Measurements from ENCODE around the gene MAP3K2.

The MAP3K2 gene

GRCh38 chr2:127387655-127388422 lies at the start of gene MAP3K2:
TSS of gene MAP3K2 (minus strand) at chr2:127387975. CDS start at chr2:127343129, 44,846 bp downstream.
- peak; percentile 95 for DNase-seq (ENCODE audit: low spot score)

DNA sequence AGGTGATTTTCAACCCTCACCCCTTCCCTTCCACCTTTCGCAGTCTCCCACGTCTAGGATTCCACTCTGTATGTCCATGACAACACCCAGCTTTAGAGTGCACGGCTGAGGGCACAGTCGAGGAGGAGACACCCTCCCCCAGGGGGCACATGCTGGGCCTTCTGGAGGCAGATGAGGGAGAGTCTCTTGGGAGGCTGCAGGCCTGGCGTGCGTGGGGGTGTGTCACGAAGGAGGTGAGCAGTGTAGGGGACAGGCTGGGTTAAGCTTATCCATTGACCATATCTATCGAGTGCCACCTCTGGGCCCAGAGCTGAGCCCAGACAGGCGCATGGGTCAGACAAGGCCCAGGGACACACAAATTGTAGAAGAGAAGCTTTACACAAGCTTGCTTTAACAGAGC lies 49.3 kb upstream of the MAP3K2 start:
- no peak for DNase-seq (ENCODE audit: low spot score)

DNA sequence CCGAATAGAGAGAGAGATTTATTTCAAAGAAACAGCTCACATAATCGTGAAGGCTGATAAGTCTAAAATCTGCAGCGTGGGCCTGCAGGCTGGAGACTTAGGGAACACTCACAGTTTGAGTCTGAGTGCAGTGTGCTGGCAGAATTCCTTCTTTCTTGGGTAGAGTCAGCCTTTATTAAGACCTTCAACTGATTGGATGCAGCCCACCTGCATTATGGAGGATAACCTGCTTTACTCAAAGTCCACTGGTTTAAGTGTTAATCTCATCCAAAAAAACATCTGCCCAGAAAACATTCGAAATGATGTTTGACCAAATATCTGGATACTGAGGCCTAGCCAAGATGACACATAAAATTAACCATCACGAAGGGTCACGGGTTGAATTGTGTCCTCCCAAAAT lies 46.7 kb upstream of the MAP3K2 start:
- DNase-seq (ENCODE audit: low spot score), result no peak

DNA sequence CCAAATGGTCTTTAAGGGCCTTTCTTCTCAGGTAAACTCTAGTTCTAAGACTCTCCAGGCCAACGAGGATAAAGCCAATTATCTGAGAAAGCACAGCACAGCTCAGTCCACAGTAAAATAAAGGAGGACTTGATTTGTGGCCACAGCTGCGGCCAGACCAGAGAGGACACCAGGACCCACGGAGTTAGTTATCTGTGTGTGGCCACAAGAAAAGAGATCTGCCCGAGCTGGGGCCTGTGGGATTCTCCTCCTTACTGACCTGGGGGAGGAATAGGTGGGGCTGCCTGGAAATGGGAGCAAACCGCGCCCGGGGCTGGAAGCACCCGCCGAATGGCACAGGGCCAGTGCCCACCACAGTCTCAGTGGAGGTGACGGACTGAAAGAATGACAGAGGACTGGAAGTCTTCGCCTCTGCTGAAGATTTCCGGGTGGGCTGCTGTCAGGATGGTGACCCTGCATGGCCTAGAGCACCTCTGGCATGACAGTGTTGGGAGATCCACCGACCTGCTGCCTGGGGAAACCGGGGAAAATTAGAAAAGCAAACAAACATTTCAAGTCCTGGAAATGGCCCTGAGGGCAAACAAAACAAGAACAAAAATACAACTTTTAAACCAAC lies 43.7 kb upstream of the MAP3K2 start:
- no peak for DNase-seq (ENCODE audit: low spot score)

- no peak for DNase-seq (ENCODE audit: low spot score)
These were observed 42.2 kb upstream of the MAP3K2 start for GRCh38 chr2:127429844-127430425.

GRCh38 chr2:127429291-127429690 lies 41.5 kb upstream of the MAP3K2 start:
- DNase-seq (ENCODE audit: low spot score), result no peak

DNA sequence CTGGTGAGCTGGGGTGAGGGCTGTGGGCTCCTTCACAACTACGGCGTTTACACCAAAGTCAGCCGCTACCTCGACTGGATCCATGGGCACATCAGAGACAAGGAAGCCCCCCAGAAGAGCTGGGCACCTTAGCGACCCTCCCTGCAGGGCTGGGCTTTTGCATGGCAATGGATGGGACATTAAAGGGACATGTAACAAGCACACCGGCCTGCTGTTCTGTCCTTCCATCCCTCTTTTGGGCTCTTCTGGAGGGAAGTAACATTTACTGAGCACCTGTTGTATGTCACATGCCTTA lies 41.0 kb upstream of the MAP3K2 start:
- no peak for DNase-seq (ENCODE audit: low spot score)

DNA sequence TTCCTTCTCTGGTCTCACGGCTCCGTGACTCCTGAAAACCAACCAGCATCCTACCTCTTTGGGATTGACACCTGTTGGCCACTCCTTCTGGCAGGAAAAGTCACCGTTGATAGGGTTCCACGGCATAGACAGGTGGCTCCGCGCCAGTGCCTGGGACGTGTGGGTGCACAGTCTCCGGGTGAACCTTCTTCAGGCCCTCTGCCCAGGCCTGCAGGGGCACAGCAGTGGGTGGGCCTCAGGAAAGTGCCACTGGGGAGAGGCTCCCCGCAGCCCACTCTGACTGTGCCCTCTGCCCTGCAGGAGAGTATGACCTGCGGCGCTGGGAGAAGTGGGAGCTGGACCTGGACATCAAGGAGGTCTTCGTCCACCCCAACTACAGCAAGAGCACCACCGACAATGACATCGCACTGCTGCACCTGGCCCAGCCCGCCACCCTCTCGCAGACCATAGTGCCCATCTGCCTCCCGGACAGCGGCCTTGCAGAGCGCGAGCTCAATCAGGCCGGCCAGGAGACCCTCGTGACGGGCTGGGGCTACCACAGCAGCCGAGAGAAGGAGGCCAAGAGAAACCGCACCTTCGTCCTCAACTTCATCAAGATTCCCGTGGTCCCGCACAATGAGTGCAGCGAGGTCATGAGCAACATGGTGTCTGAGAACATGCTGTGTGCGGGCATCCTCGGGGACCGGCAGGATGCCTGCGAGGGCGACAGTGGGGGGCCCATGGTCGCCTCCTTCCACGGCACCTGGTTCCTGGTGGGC lies 40.5 kb upstream of the MAP3K2 start:
- no peak for DNase-seq (ENCODE audit: low spot score)

- DNase-seq (ENCODE audit: low spot score), result no peak
These were observed 39.7 kb upstream of the MAP3K2 start for GRCh38 chr2:127427376-127428056.

DNA sequence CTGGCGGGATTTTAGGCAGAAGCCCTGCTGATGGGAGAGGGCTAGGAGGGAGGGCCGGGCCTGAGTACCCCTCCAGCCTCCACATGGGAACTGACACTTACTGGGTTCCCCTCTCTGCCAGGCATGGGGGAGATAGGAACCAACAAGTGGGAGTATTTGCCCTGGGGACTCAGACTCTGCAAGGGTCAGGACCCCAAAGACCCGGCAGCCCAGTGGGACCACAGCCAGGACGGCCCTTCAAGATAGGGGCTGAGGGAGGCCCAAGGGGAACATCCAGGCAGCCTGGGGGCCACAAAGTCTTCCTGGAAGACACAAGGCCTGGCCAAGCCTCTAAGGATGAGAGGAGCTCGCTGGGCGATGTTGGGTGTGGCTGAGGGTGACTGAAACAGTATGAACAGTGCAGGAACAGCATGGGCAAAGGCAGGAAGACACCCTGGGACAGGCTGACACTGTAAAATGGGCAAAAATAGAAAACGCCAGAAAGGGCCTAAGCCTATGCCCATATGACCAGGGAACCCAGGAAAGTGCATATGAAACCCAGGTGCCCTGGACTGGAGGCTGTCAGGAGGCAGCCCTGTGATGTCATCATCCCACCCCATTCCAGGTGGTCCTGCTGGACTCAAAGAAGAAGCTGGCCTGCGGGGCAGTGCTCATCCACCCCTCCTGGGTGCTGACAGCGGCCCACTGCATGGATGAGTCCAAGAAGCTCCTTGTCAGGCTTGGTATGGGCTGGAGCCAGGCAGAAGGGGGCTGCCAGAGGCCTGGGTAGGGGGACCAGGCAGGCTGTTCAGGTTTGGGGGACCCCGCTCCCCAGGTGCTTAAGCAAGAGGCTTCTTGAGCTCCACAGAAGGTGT lies 39.0 kb upstream of the MAP3K2 start:
- DNase-seq (ENCODE audit: low spot score), result no peak

DNA sequence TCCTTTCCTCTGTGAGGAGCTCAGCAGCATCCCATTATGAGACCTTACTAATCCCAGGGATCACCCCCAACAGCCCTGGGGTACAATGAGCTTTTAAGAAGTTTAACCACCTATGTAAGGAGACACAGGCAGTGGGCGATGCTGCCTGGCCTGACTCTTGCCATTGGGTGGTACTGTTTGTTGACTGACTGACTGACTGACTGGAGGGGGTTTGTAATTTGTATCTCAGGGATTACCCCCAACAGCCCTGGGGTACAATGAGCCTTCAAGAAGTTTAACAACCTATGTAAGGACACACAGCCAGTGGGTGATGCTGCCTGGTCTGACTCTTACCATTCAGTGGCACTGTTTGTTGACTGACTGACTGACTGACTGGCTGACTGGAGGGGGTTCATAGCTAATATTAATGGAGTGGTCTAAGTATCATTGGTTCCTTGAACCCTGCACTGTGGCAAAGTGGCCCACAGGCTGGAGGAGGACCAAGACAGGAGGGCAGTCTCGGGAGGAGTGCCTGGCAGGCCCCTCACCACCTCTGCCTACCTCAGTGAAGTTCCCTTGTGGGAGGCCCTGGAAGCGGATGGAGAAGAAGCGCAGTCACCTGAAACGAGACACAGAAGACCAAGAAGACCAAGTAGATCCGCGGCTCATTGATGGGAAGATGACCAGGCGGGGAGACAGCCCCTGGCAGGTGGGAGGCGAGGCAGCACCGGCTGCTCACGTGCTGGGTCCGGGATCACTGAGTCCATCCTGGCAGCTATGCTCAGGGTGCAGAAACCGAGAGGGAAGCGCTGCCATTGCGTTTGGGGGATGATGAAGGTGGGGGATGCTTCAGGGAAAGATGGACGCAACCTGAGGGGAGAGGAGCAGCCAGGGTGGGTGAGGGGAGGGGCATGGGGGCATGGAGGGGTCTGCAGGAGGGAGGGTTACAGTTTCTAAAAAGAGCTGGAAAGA lies 38.0 kb upstream of the MAP3K2 start:
- DNase-seq (ENCODE audit: low spot score), result no peak

- DNase-seq (ENCODE audit: low spot score), result no peak
These were observed 37.1 kb upstream of the MAP3K2 start for GRCh38 chr2:127424598-127425520.

DNA sequence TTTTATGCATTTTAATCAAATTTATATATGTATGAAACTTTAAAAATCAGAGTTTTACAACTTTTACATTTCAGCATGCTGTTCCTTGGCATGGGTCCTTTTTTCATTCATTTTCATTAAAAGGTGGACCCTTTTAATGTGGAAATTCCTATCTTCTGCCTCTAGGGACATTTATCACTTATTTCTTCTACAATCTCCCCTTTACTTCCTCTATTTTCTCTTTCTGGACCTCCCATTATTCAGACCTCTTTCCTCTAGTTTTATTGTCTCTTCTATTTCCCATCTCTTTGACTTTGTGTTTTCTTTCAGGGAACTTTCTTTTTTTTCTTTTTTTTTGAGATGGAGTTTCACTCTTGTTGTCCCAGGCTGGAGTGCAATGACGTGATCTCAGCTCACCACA lies 36.1 kb upstream of the MAP3K2 start:
- DNase-seq (ENCODE audit: low spot score), result no peak

DNA sequence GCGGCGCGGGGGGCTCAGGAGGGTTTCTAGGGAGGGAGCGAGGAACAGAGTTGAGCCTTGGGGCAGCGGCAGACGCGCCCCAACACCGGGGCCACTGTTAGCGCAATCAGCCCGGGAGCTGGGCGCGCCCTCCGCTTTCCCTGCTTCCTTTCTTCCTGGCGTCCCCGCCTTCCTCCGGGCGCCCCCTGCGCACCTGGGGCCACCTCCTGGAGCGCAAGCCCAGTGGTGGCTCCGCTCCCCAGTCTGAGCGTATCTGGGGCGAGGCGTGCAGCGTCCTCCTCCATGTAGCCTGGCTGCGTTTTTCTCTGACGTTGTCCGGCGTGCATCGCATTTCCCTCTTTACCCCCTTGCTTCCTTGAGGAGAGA lies 35.7 kb upstream of the MAP3K2 start:
- DNase-seq (ENCODE audit: low spot score), result no peak

GRCh38 chr2:127422559-127423477 lies 35.0 kb upstream of the MAP3K2 start:
- DNase-seq (ENCODE audit: low spot score), result no peak

DNA sequence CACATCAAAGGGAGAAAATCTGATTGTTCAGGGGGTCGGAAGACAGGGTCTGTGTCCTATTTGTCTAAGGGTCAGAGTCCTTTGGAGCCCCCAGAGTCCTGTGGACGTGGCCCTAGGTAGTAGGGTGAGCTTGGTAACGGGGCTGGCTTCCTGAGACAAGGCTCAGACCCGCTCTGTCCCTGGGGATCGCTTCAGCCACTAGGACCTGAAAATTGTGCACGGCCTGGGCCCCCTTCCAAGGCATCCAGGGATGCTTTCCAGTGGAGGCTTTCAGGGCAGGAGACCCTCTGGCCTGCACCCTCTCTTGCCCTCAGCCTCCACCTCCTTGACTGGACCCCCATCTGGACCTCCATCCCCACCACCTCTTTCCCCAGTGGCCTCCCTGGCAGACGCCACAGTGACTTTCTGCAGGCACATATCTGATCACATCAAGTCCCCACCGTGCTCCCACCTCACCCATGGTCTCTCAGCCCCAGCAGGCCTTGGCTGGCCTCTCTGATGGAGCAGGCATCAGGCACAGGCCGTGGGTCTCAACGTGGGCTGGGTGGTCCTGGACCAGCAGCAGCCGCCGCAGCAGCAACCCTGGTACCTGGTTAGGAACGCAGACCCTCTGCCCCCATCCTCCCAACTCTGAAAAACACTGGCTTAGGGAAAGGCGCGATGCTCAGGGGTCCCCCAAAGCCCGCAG lies 34.2 kb upstream of the MAP3K2 start:
- DNase-seq (ENCODE audit: low spot score), result no peak

GRCh38 chr2:127421116-127421800 lies 33.5 kb upstream of the MAP3K2 start:
- no peak for DNase-seq (ENCODE audit: low spot score)
